Effector memory CD4-positive, alpha-beta T cell (primary cell): ENCODE measurements around the gene LYPD5.
"Not testable (repeated sequence)": the region's sequence is repeated elsewhere in the genome, so short reads cannot be mapped to it uniquely, and the experiment has no call there.

ENCODE experiments used
- DNase-seq, 3 donors: peaks; one replicate each; pipeline ENCODE4 v3.0.0-alpha.2; 2020
- H3K27ac ChIP-seq: 2 replicates; pipeline ENCODE4 v1.7.0; 2013; ENCODE audit warnings: mild to moderate bottlenecking, low read length, moderate library complexity; ENCODE audit not compliant: insufficient read depth, poor library complexity, severe bottlenecking
- H3K27me3 ChIP-seq: replicated peaks from 2 replicates; pipeline ENCODE4 v1.7.0; 2013; ENCODE audit warnings: mild to moderate bottlenecking, low read length; ENCODE audit not compliant: insufficient read depth, control insufficient read depth, poor library complexity, severe bottlenecking
- H3K36me3 ChIP-seq: 2 replicates; pipeline ENCODE4 v1.7.0; 2013; ENCODE audit warnings: mild to moderate bottlenecking, low read length, moderate library complexity; ENCODE audit not compliant: control insufficient read depth, insufficient read depth
- H3K4me1 ChIP-seq: 2 replicates; pipeline ENCODE4 v1.7.0; 2013; ENCODE audit warnings: low read length, mild to moderate bottlenecking; ENCODE audit not compliant: control insufficient read depth, insufficient read depth, poor library complexity, severe bottlenecking
- H3K4me3 ChIP-seq: 2 replicates; pipeline ENCODE4 v1.7.0; 2013; ENCODE audit warnings: low read length, low read depth, mild to moderate bottlenecking; ENCODE audit not compliant: insufficient read depth, poor library complexity, severe bottlenecking
- H3K9me3 ChIP-seq: 2 replicates; pipeline ENCODE4 v1.7.0; 2013; ENCODE audit warnings: mild to moderate bottlenecking, low read length, moderate library complexity; ENCODE audit not compliant: control insufficient read depth

LYPD5 gene

DNA sequence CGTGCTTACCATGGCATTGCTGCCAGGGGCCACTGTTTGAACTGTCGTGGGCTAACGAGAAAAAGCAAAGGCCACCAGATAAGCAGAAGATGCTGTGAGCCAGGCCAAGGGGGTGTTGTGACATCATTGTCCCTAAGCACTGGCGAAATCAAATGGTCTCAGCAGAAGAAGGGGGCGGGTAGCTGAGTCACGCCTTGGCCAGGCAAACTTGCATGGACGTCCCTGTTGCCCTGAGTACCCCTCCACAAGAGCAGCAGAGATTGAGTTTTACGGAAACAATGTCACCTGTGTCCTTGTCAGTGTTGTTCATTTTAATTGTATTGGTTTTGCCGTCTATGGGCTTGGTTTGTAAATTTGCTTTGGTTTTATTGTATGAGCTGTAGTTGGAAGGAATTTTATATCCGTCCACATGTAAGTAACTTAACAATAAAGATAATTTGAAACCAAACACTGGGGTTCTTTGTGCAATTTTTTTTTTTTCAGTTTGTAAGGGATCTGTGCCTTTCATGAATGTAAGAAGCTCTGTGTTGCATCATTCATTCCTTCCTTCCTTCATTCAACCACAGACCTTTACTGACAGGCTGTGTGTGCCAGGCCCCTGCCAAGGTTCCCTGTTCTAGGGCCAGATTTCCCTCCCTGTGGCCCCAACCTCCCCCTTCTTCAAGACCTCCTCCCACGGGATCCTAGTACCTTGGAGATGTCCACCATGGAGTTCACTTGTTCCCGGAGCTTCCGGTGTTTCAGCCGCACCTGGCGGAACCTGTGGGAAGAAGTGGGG lies 33.8 kb downstream of the LYPD5 start:
- Histone ChIP-seq H3K27ac (no peak overlapping the region), H3K9me3 (no peaks in the 10 kb centered on the region), H3K36me3 (peaks cover 48% of the 10 kb centered on the region), H3K4me1 (peaks cover 29% of the 10 kb centered on the region), H3K27me3 (no peaks in the 10 kb centered on the region), H3K4me3 (no peak overlapping the region)
- DNase-seq = no peak

DNA sequence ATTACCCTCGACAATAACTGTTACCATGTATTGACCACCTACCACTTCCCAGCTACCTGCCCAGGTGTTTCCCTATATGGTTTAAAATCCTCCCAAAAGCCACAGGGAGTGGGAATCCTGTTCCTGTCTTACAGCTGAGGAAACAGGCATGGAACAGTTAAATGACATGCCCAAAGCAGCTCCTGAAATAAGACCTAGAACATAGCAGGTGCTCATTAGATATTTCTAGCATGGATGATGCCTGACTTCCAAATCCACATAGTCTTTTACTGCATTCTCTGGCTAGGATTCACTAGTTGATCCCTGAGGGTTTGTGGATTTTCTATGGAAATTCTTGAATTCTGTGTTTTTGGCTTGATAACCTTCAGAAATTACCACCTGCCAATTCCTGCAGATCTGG lies 34.4 kb downstream of the LYPD5 start:
- H3K9me3 ChIP-seq = no peaks in the 10 kb centered on the region
- H3K36me3 ChIP-seq = peaks cover 41% of the 10 kb centered on the region
- H3K4me3 ChIP-seq = no peak overlapping the region
- DNase-seq = no peak
- no peaks in the 10 kb centered on the region for H3K27me3 ChIP-seq
- no peak overlapping the region for H3K27ac ChIP-seq
- peaks cover 29% of the 10 kb centered on the region for H3K4me1 ChIP-seq

DNA sequence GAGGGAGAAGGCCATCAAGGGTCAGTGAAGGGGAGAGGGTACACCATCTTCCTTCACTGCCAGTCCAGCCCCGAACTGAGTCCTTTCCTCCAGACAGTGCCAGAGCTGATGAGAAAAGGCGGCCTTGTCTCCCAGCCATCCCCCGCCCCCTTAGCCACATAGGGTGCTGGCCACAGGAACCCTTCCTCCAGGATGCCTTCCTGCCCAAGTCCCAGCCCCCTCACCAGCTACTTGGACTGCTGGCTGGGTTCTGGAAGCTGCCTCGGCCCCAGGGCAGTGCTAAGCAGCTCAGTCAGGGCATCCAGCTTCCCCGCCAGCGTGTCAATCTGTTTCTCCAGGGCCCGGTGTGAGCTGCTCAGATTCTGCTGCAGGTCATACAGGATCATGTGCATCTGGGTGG lies 34.9 kb downstream of the LYPD5 start:
- no peak for DNase-seq
- H3K27me3 ChIP-seq = no peaks in the 10 kb centered on the region
- peaks cover 36% of the 10 kb centered on the region for H3K36me3 ChIP-seq
- H3K4me1 ChIP-seq = peaks cover 29% of the 10 kb centered on the region
- H3K27ac ChIP-seq = peak overlapping the region; percentile 74
- H3K9me3 ChIP-seq = no peaks in the 10 kb centered on the region
- H3K4me3 ChIP-seq = no peak overlapping the region

DNA sequence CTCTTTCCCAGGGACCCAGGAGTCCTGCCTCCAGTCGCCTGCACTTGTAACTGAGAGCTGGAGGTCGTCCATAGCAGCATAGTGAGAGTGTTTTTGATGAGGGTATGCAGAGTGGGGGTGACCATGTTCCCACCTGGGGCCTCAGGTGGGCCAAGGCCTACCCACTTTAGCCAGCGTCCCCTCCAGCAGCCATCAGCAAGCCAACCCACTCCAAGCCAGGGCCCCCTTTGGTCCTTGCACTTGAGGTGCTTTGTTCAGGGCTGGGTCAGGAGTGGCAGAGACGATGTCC lies 35.5 kb downstream of the LYPD5 start:
- H3K4me1 ChIP-seq = peaks cover 29% of the 10 kb centered on the region
- peaks cover 30% of the 10 kb centered on the region for H3K36me3 ChIP-seq
- no peak overlapping the region for H3K4me3 ChIP-seq
- peak overlapping the region; percentile 74 for H3K27ac ChIP-seq
- H3K9me3 ChIP-seq = no peaks in the 10 kb centered on the region
- DNase-seq = no peak
- H3K27me3 ChIP-seq = no peaks in the 10 kb centered on the region

DNA sequence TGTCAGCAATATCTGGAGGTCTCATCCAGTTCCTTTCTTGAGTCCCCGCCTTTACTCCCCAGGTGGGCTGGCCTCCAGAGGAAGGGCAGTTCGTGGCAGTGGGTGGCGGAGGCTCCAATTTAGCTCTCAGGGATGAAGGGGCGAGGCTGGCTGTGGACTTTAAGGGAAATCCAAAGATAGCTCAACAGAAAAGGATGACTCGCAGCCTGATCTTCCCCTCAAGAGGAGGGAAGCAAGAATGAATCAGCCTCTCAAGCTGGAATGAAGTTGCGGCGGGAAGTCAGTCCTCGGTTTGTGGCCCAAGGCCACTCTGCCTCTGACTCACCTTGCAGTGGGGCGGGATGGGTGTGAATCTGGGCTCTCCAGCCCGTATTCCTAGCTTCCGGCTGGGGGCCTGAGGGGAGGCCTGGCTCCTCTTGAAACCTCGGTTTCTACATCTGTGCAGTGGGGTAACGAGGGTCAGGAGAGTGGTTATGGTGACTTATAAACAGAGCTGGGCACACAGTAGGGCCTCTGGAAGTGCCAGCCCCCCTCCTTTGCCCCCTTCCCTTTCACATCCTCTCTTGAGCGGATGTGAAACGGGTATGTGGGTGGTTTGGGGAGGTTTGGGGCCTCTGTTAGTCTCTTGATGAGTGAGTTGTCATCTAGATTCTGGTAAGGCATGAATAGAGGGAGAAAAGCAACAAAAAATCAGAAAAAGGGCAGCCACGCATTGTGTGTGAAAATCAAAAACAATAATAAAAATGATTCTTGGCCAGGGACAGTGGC lies 37.0 kb downstream of the LYPD5 start:
- Histone ChIP-seq H3K9me3 (no peaks in the 10 kb centered on the region), H3K27ac (peak overlapping the region; percentile 74), H3K36me3 (peaks cover 16% of the 10 kb centered on the region), H3K4me3 (no peak overlapping the region), H3K27me3 (no peaks in the 10 kb centered on the region), H3K4me1 (peaks cover 29% of the 10 kb centered on the region)
- peak; percentile 52 to 73 (median 72) for DNase-seq

DNA sequence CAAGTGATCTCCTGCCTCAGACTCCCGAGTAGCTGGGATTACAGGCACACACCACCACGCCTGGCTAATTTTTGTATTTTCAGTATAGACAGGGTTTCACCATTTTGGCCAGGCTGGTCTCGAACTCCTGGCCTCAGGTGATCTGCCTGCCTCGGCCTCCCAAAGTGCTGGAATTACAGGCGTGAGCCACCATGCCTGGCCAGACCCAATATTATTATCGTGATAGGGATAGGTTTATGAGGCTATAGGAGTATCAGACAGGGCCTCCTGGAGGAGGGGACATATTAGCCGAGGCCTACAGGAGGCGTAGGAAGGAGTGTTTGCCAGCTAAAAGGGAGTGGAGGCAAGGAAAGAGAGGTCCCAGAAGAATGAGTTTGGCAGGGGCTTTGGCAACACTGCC lies 37.6 kb downstream of the LYPD5 start:
- H3K9me3 ChIP-seq, DNase-seq, H3K4me3 ChIP-seq, H3K27me3 ChIP-seq: not testable (repeated sequence)
- Histone ChIP-seq H3K36me3 (peaks cover 11% of the 10 kb centered on the region), H3K27ac (peak overlapping the region; percentile 74), H3K4me1 (peaks cover 29% of the 10 kb centered on the region)

DNA sequence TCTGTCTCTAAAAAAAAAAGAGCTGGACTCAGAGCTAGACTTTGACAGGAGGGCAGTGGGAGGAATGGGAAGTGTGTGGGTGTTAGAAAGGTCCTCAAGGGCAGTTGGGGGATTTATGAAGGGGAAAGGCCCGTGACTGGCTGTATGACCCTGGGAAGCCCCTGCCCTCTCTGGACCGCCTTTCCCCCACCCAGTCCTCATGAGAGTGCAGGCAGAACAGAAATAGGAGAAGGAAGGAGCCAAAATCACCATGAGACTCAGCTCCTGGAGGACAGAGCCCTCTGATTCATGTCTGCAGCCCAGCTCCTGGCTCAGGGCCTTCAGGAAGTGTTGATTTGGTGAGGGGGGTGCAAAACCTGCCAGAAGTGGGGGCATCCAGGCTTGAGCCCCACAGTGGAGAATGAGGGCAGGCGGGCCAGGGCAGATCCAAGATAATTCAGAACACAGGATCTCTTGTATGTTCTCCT lies 38.7 kb downstream of the LYPD5 start:
- H3K9me3 ChIP-seq = no peaks in the 10 kb centered on the region
- no peak for DNase-seq
- H3K27ac ChIP-seq = peak overlapping the region; percentile 1
- no peak overlapping the region for H3K4me3 ChIP-seq
- H3K4me1 ChIP-seq = peaks cover 29% of the 10 kb centered on the region
- H3K27me3 ChIP-seq = no peaks in the 10 kb centered on the region
- no peaks in the 10 kb centered on the region for H3K36me3 ChIP-seq

DNA sequence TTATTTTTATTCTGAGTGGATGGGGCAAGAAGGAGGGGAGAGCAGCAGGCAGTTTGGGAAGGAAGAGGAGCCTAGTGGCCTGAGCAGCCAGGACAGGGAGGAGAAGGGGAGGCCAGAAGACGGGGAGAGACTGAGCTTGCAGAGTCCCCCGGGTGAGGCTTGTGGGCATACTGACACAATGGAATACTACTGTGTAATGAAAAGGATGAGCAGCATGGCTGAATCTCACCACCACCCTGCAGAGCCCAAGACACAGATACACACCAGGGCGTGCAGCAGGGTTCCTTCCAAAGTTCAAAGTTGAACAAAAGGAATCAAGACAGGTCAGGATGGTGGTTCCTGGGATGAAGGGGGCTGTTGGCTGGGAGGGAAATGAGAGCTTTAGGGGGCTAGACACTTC lies 39.4 kb downstream of the LYPD5 start:
- H3K27ac ChIP-seq = no peak overlapping the region
- H3K4me3 ChIP-seq = no peak overlapping the region
- no peaks in the 10 kb centered on the region for H3K9me3 ChIP-seq
- no peaks in the 10 kb centered on the region for H3K36me3 ChIP-seq
- DNase-seq = no peak
- no peaks in the 10 kb centered on the region for H3K27me3 ChIP-seq
- peaks cover 29% of the 10 kb centered on the region for H3K4me1 ChIP-seq

DNA sequence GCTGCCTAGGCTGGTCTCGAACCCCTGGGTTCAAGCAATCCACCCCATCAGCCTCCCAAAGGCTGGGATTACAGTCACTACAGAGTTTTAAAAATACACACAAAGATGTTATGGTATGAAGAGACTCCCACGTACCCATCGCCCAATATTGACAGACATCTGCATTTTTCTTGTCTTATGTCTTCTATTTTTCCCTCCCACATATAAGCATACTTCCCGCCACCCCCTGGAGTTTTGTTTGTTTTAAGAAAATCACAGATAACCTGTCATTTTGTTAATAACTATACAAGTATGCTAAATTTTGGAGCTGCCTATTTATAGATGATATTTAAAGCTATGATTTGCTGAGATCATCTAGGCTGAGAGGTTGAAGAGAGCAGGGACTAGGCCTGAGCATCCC lies 41.3 kb downstream of the LYPD5 start:
- Histone ChIP-seq H3K4me3 (no peak overlapping the region), H3K4me1 (peaks cover 16% of the 10 kb centered on the region), H3K27ac (no peak overlapping the region), H3K36me3 (no peaks in the 10 kb centered on the region), H3K27me3 (no peaks in the 10 kb centered on the region), H3K9me3 (no peaks in the 10 kb centered on the region)
- no peak for DNase-seq

DNA sequence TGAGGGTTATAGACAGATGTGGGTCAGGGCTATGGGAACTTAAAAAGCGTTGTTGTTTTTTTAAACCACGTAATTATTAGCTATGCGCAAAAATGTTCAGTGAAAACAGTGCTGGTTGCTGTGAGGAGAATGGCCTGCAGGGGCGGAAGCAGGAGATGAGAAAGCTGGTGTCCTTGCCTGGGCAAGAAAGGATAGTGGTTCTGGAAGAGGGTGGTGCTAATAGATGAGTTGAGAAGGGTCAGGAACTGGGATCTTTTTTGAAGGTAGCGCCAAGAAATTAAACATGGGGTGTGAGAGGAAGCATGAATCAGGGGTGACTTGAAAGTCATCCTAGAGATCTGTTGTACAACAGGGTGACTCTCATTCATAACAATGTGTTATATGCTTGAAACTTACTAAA lies 42.7 kb downstream of the LYPD5 start:
- no peak for DNase-seq
- Histone ChIP-seq H3K4me3 (no peak overlapping the region), H3K27ac (no peak overlapping the region), H3K36me3 (no peaks in the 10 kb centered on the region), H3K27me3 (no peaks in the 10 kb centered on the region), H3K4me1 (peaks cover 7% of the 10 kb centered on the region), H3K9me3 (no peaks in the 10 kb centered on the region)
